ENCODE data around the gene TMCC3. TPM values are rescaled to one million over a fixed set of nuclear protein-coding genes. Genes with fewer than 3 reads are reported as not detected.
"Not testable (repeated sequence)": the region's sequence is repeated elsewhere in the genome, so short reads cannot be mapped to it uniquely, and the experiment has no call there.

TMCC3 gene
- total RNA-seq, 1 donor from 2014 or later = 0.05 TPM

- Mint-ChIP-seq H3K36me3 (ENCODE audit: low read depth) (no peaks in the 10 kb centered on the region), H3K4me3 (ENCODE audit: low read depth) (no peak overlapping the region), H3K27ac (no peak overlapping the region), H3K4me1 (ENCODE audit: low read depth) (no peaks in the 10 kb centered on the region), H3K27me3 (ENCODE audit: low read depth) (peaks cover 39% of the 10 kb centered on the region), H3K9me3 (no peaks in the 10 kb centered on the region)
- intact Hi-C loops (cut with micrococcal nuclease) = loop anchor here (1.0 to 5.0 kb wide), 2 partner anchors 39 to 161 kb away; no protein-coding TSS in a partner anchor
- peak; percentile 24 for DNase-seq (ENCODE audit: low spot score)
Measured at GRCh38 chr12:94603434-94604365, 46.7 kb downstream of the TMCC3 start.

DNA sequence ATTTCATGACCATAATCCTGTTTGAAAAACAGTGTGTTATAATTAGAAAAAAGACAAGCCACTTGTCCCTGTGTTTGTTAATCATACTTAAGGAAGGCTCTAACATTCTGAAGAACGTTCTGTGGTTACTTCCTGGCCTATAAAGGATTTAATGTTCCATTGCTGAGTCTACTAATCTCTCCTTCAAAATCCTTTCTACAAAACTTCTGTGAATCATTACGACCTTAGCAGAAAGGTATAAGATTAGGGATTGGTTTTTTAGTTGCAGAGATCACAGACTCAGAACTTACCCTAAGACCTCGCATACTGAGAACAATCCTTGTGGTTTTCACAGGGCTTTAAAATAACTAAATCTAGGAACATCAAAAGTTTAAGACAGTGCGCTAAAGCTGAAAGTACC lies 48.3 kb downstream of the TMCC3 start:
- Mint-ChIP-seq H3K4me3 (ENCODE audit: low read depth) (no peak overlapping the region), H3K27me3 (ENCODE audit: low read depth) (peaks cover 39% of the 10 kb centered on the region), H3K27ac (no peak overlapping the region), H3K4me1 (ENCODE audit: low read depth) (no peaks in the 10 kb centered on the region), H3K9me3 (no peaks in the 10 kb centered on the region), H3K36me3 (ENCODE audit: low read depth) (no peaks in the 10 kb centered on the region)
- DNase-seq (ENCODE audit: low spot score) = no peak
- intact Hi-C loops (cut with micrococcal nuclease) = loop anchor here (5.0 kb wide), 1 partner anchor 40 kb away; no protein-coding TSS in a partner anchor

GRCh38 chr12:94601307-94601706 lies 49.0 kb downstream of the TMCC3 start:
- H3K9me3 Mint-ChIP-seq; H3K4me1 Mint-ChIP-seq (ENCODE audit: low read depth); H3K4me3 Mint-ChIP-seq (ENCODE audit: low read depth); H3K36me3 Mint-ChIP-seq (ENCODE audit: low read depth); DNase-seq (ENCODE audit: low spot score); H3K27ac Mint-ChIP-seq: not testable (repeated sequence)
- peaks cover 37% of the 10 kb centered on the region for H3K27me3 Mint-ChIP-seq (ENCODE audit: low read depth)
- intact Hi-C loops (cut with micrococcal nuclease) = loop anchor here (5.0 kb wide), 1 partner anchor 41 kb away; no protein-coding TSS in a partner anchor

DNA sequence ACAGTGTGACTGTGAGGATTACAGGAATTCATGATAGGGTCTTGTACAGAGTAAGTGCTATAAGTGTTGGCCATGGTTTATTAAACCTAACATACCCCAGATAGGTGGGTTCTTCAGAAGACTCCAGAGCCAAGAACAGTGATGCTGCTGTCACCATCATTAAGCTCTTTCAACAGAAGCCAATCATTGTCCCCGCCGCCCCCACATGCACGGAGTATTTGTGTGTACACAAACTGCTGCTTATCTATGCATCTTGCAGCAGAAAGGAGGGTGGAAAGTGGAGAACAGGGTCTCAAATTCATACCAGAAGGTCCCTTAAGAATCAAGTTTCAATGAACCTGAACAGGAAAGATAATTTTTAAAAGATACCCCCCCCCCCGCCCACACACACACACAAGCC lies 51.2 kb downstream of the TMCC3 start:
- Mint-ChIP-seq H3K27me3 (ENCODE audit: low read depth) (peaks cover 25% of the 10 kb centered on the region), H3K4me1 (ENCODE audit: low read depth) (no peaks in the 10 kb centered on the region), H3K36me3 (ENCODE audit: low read depth) (no peaks in the 10 kb centered on the region), H3K4me3 (ENCODE audit: low read depth) (no peak overlapping the region), H3K27ac (no peak overlapping the region), H3K9me3 (no peaks in the 10 kb centered on the region)
- intact Hi-C loops (cut with micrococcal nuclease) = no loop called here
- no peak for DNase-seq (ENCODE audit: low spot score)

DNA sequence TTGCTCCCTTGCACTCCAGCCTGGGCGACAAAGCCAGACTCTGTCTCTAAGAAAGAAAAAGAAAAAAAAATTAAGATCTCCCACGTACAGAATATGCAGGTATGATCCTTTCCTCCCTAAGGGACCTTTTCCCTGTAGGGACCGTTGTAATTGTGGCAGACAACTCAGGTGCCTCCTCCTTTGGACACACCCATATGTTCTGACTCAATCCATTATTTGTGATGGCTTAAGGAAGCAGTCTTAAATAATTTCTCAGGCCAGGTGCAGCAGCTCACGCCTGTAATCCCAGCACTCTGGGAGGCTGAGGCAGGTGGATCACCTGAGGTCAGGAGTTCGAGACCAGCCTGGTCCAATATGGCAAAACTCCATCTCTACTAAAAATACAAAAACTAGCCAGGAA lies 53.1 kb downstream of the TMCC3 start:
- H3K4me1 Mint-ChIP-seq (ENCODE audit: low read depth) = no peaks in the 10 kb centered on the region
- H3K27me3 Mint-ChIP-seq (ENCODE audit: low read depth) = peaks cover 22% of the 10 kb centered on the region
- no peak overlapping the region for H3K4me3 Mint-ChIP-seq (ENCODE audit: low read depth)
- intact Hi-C loops (cut with micrococcal nuclease) = no loop called here
- no peaks in the 10 kb centered on the region for H3K36me3 Mint-ChIP-seq (ENCODE audit: low read depth)
- no peak for DNase-seq (ENCODE audit: low spot score)
- no peaks in the 10 kb centered on the region for H3K9me3 Mint-ChIP-seq
- H3K27ac Mint-ChIP-seq = no peak overlapping the region

DNA sequence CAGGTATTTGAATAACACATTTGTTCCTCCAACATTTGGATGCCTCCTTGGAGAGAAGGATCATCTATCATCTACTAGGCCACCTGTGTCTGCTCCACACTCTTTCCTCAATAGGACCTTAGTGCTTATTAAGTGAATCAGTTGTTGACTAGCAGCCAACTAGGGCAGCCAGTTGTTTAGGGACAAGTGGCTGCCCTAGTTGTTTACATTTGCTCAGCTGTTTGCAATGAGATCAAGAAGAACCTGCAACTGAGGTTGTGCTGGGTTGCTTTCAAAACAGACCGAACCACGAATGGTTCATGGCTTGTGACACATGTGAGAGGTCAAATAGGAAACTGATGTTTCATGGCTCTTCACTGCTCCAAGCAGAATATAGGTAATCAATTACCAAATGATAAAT lies 53.8 kb downstream of the TMCC3 start:
- DNase-seq (ENCODE audit: low spot score) = no peak
- Mint-ChIP-seq H3K27ac (no peak overlapping the region), H3K4me1 (ENCODE audit: low read depth) (no peaks in the 10 kb centered on the region), H3K36me3 (ENCODE audit: low read depth) (no peaks in the 10 kb centered on the region), H3K4me3 (ENCODE audit: low read depth) (no peak overlapping the region), H3K27me3 (ENCODE audit: low read depth) (peaks cover 21% of the 10 kb centered on the region), H3K9me3 (no peaks in the 10 kb centered on the region)
- intact Hi-C loops (cut with micrococcal nuclease) = no loop called here

- intact Hi-C loops (cut with micrococcal nuclease) = no loop called here
- Mint-ChIP-seq H3K27me3 (ENCODE audit: low read depth) (peaks cover 16% of the 10 kb centered on the region), H3K27ac (no peak overlapping the region), H3K9me3 (no peaks in the 10 kb centered on the region), H3K36me3 (ENCODE audit: low read depth) (no peaks in the 10 kb centered on the region), H3K4me3 (ENCODE audit: low read depth) (no peak overlapping the region), H3K4me1 (ENCODE audit: low read depth) (no peaks in the 10 kb centered on the region)
- DNase-seq (ENCODE audit: low spot score) = no peak
Measured at GRCh38 chr12:94595152-94595551, 55.2 kb downstream of the TMCC3 start.

DNA sequence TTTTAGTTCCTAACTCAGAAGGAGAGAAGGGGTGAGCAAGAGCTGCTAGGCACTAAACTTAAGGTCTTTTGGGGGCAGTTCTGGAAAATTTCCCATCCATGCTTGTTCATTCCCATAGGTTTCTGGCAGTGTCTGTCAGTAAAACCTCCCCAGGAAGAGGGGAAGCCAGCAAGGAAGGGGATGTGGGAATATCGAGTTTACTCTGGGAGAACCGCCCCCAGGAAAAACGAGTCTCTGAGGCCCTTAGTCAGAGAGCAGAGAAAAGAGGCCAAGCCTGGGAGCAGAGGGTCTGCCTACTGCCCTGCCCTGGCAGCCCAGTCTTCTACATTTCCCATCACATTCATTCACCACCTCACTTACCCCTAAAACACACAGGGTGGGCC lies 55.9 kb downstream of the TMCC3 start:
- no peak overlapping the region for H3K4me3 Mint-ChIP-seq (ENCODE audit: low read depth)
- DNase-seq (ENCODE audit: low spot score) = no peak
- H3K4me1 Mint-ChIP-seq (ENCODE audit: low read depth) = no peaks in the 10 kb centered on the region
- H3K9me3 Mint-ChIP-seq = no peaks in the 10 kb centered on the region
- no peaks in the 10 kb centered on the region for H3K36me3 Mint-ChIP-seq (ENCODE audit: low read depth)
- intact Hi-C loops (cut with micrococcal nuclease) = no loop called here
- H3K27ac Mint-ChIP-seq = no peak overlapping the region
- H3K27me3 Mint-ChIP-seq (ENCODE audit: low read depth) = peaks cover 16% of the 10 kb centered on the region

DNA sequence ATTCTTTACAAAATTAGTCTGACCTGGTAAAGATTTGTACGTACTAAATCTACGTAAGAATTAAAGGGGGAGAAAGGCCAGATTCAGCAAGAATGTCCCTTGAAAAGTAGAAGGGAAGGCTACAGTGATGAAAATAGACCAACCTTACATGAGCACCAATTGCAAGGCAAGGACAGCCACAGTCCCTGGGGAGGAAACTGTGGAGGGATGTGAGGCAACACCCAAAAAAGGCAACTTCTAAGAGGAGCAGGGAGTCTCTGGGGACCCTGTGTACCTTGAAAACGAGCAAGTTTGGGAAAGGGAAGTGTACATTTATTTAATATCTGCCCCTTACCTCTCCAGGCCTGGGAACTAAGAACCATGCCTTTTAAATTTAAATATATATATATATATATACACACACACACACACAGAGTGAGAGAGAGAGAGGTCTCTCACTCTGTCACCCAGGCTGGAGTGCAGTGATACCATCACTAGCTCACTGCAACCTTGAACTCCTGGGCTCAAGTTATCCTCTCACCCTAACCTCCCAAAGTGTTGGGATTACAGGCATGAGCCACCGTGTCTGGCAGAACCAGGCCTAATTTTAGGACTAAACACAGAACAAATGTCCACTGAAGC lies 56.4 kb downstream of the TMCC3 start:
- Mint-ChIP-seq H3K9me3 (no peaks in the 10 kb centered on the region), H3K36me3 (ENCODE audit: low read depth) (no peaks in the 10 kb centered on the region), H3K4me1 (ENCODE audit: low read depth) (no peaks in the 10 kb centered on the region), H3K27ac (no peak overlapping the region), H3K27me3 (ENCODE audit: low read depth) (peaks cover 12% of the 10 kb centered on the region), H3K4me3 (ENCODE audit: low read depth) (no peak overlapping the region)
- intact Hi-C loops (cut with micrococcal nuclease) = no loop called here
- no peak for DNase-seq (ENCODE audit: low spot score)

DNA sequence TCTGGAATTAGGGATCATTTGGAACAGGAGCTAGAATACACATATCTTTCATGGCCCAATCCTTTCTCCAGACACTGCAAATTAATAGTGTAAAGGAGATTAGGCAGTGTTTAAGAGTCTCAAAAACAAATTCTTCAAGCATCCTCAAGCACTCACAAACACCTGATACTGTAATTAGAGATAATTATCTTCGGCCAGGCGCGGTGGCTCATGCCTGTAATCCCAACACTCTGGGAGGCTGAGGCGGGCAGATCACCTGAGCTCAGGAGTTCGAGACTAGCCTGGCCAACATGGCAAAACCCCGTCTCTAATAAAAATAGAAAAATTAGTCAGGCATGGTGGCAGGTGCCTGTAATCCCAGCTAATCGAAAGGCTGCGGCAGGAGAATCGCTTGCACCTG lies 57.6 kb downstream of the TMCC3 start:
- H3K27me3 Mint-ChIP-seq (ENCODE audit: low read depth); H3K9me3 Mint-ChIP-seq; H3K4me3 Mint-ChIP-seq (ENCODE audit: low read depth); DNase-seq (ENCODE audit: low spot score); H3K27ac Mint-ChIP-seq; H3K4me1 Mint-ChIP-seq (ENCODE audit: low read depth); intact Hi-C loops (cut with micrococcal nuclease); H3K36me3 Mint-ChIP-seq (ENCODE audit: low read depth): not testable (repeated sequence)

DNA sequence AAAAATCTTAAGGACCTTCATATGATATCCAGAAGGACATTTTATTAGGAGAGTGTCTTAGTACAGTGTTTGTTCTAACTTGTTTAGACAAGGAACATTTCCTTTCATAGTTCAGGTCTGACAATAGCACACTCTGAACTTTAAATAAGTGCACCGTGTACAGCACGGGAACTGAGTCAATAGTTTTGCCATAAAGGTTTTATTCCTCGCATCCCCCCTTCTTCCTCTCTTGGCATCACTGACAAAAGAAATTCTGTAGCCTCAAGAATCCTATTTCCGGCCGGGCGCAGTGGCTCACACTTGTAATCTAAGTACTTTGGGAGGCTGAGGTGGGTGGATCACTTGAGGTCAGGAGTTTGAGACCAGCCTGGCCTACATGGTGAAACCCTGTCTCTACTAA lies 58.3 kb downstream of the TMCC3 start:
- no peak for DNase-seq (ENCODE audit: low spot score)
- peaks cover 6% of the 10 kb centered on the region for H3K27me3 Mint-ChIP-seq (ENCODE audit: low read depth)
- H3K27ac Mint-ChIP-seq = no peak overlapping the region
- no peaks in the 10 kb centered on the region for H3K36me3 Mint-ChIP-seq (ENCODE audit: low read depth)
- H3K4me3 Mint-ChIP-seq (ENCODE audit: low read depth) = no peak overlapping the region
- H3K4me1 Mint-ChIP-seq (ENCODE audit: low read depth) = no peaks in the 10 kb centered on the region
- intact Hi-C loops (cut with micrococcal nuclease) = no loop called here
- no peaks in the 10 kb centered on the region for H3K9me3 Mint-ChIP-seq

DNA sequence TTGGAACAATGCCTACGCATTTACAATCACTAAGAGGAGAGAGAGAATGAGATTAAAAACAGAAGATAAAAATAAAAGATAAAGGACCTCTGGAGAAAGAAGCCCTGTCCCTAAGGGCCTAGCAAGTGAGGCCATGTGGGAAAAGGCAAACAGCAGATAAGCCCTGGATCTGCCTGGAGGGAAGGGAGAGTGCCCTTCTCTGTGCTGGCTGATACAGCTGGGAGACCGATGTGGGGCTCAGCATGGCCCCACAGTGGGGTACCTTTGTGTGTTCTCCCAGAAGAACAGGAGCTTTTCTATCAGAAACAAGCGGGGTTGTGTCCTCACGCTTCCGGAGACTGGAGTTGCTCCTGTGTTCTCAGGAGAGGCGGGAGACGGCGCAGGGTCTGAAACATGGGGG lies 59.9 kb downstream of the TMCC3 start:
- DNase-seq (ENCODE audit: low spot score) = no peak
- intact Hi-C loops (cut with micrococcal nuclease) = no loop called here
- no peaks in the 10 kb centered on the region for H3K36me3 Mint-ChIP-seq (ENCODE audit: low read depth)
- H3K9me3 Mint-ChIP-seq = no peaks in the 10 kb centered on the region
- no peak overlapping the region for H3K27ac Mint-ChIP-seq
- no peak overlapping the region for H3K4me3 Mint-ChIP-seq (ENCODE audit: low read depth)
- no peaks in the 10 kb centered on the region for H3K4me1 Mint-ChIP-seq (ENCODE audit: low read depth)
- no peaks in the 10 kb centered on the region for H3K27me3 Mint-ChIP-seq (ENCODE audit: low read depth)

DNA sequence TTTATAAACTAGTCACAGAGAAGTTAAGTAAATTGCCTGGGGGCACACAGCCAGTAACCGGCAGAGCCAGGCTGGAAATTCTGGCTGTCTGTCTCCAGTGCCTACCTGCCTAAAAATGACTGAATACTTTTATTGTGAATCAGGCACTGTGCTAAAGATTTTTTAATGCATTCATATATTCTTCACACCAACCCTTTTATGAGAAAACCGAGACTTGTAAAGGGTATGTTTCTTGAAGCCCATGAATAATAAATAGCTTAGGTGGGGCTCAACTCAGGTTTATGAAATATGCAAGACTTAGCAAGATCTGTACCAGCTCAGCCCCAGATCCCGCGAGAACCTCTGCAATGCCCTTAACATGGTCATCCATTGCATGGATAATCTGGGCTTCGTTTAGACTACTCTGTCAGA lies 60.8 kb downstream of the TMCC3 start:
- Mint-ChIP-seq H3K27ac (no peak overlapping the region), H3K36me3 (ENCODE audit: low read depth) (no peaks in the 10 kb centered on the region)
- intact Hi-C loops (cut with micrococcal nuclease) = no loop called here

More for the DNA sequence above, 60.8 kb downstream of the TMCC3 start:
- Mint-ChIP-seq H3K9me3 (no peaks in the 10 kb centered on the region), H3K4me3 (ENCODE audit: low read depth) (no peak overlapping the region), H3K4me1 (ENCODE audit: low read depth) (no peaks in the 10 kb centered on the region), H3K27me3 (ENCODE audit: low read depth) (no peaks in the 10 kb centered on the region)
- DNase-seq (ENCODE audit: low spot score) = no peak

Data from activated T-helper 2 cell treated with anti-CD3 and anti-CD28 coated beads, Interferon-gamma antibody, Interleukin-2, Interleukin-4, amounts not matched to agents 10 μg/mL and 5 μg/mL and 100 μg/mL, durations not matched to agents 14 hours and 24 hours and 36 hours (primary cell).